Activated CD8-positive, alpha-beta memory T cell treated with anti-CD3 and anti-CD28 coated beads, Interleukin-2, amount 50 U/mL, for 24 hours (primary cell): Measurements from ENCODE around the gene OR2F1.

Source experiments
- DNase-seq: peaks from one replicate; pipeline ENCODE4 v3.0.0-alpha.2; 2020; ENCODE audit errors: extremely low read depth

OR2F1 gene

DNA sequence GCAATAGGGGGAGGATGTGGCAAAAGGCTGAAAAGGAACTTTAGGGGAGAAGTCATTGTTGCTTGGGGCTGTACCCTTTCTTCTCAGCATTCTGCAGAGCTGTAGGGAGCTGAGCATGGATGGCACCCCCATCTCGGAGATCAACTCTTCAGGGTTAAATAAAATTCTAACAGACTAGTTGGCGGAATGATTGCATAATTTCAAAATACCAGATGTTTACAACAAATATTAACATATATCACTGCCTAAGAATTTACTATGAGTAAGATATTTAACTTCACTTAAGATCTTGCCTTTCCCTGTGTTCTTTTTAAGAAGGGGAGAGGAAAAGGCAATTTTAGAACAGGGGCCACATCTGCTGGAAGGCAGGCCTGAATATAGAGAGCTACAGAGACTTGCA lies 509 bp upstream of the OR2F1 start:
- DNase-seq: no peak

DNA sequence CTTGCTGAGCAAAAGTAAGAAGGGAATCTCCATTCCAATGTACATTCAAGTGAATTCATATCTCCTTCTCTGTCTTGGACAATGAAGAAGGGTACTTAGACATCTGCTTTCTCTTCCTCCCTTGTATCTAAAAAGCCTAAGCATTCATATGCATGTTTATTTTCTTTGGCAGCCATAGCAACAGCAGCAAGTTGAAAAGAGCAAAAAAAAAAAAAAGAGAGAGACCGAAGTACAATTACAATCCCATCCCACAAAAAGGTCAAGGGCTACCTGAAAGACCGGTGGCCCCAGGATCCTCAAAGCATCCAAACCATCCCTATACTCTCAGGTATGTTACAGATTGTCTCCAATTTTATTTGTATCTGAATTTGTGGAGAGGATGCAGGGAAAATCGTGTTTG lies 4.1 kb downstream of the OR2F1 start:
- DNase-seq: no peak

DNA sequence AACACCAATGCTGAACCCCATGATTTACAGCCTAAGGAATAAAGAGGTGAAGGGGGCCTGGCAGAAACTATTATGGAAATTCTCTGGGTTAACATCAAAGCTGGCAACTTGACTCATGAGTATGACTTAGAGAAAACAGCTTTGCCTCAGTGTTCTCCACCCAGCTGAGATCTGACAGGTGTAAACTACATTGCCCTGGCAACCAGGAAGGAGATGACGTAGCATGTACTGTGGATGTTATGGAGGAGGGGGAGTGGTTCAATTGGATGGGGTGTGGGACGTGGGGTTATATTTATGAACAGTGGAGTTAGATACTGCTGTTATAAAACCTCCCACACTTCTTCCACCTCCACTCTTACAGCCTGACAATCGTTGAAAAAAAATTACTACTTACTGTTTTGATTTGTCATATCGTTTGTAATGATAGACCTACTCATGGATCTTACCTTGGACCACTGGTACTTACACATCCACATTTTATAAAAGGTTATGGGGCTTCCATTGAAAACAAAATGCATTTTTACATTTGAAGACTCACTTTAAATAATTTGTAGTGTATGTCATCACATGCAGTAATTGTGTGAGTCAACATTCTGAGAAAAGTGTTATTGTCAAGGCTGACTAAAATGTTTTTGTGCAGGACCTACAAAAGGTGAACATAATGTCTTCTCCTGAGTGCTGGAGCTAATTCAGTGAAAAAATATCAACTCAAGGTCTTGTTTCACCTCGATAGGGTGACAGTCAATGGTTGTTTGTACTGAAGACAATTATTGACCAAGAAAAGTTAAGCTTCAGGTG lies 6.4 kb downstream of the OR2F1 start:
- no peak for DNase-seq

GRCh38 chr7:143965280-143965679 lies 10.6 kb downstream of the OR2F1 start:
- DNase-seq: no peak

DNA sequence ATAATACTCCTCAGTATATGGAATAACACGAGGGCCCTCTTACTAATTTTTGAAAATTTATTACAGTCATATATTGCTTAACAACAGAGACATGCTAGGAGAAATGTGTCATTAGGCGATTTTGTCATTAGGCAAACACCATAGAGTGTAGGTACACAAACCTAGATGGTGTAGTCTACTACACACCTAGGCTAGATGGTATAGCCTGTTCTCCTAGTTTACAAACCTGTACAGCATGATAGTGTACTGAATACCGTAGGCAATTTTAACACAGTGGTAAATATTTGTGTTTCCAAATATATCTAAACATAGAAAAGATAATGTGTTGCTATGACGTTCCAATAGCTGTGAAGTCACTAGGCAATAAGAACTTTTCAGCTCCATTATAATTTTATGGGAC lies 12.8 kb downstream of the OR2F1 start:
- DNase-seq: no peak

GRCh38 chr7:143973870-143974416 lies 19.3 kb downstream of the OR2F1 start:
- no peak for DNase-seq

DNA sequence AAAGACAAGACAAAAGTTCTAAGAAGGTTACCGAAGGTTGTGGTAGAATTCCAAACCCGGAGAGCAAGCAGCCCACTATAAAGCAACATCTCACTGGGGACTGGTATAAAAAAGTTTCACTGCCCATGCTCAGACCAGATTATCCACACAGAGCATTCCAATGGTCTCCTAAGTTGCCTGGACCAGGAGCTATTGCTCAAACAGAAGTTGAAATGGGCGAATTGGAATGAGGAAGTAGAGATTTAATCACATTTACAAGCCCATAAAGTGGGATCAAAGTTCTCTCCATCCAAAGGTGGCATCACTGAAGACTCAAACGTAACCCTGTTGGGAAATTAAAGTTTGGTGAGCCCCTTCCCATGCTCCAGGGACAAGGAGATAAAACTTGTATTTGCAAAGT lies 19.8 kb downstream of the OR2F1 start:
- no peak for DNase-seq

GRCh38 chr7:143975617-143976016 lies 21.0 kb downstream of the OR2F1 start:
- no peak for DNase-seq

DNA sequence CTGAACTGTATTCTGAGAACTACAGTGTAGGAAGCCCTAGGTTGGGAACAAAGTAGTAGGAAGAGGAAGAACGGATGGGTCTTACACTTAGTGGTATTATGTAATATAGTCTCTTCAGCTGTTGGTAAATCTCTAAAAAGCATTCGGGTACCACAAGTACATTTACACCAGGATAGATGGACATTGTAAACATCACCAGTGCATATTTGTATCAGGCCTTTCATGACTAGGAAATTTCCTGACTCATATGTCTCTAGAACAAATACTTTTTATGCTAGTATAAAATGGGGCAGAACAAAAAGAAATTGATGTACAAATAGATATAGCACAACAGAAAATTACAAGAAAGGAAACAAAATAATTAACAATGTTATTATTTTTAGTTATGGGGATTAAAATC lies 23.9 kb downstream of the OR2F1 start:
- DNase-seq: no peak

GRCh38 chr7:143979359-143979758 lies 24.7 kb downstream of the OR2F1 start:
- DNase-seq: no peak

GRCh38 chr7:143979998-143980397 lies 25.4 kb downstream of the OR2F1 start:
- DNase-seq: no peak

- DNase-seq: no peak
These were observed 26.3 kb downstream of the OR2F1 start for GRCh38 chr7:143980746-143981510.

DNA sequence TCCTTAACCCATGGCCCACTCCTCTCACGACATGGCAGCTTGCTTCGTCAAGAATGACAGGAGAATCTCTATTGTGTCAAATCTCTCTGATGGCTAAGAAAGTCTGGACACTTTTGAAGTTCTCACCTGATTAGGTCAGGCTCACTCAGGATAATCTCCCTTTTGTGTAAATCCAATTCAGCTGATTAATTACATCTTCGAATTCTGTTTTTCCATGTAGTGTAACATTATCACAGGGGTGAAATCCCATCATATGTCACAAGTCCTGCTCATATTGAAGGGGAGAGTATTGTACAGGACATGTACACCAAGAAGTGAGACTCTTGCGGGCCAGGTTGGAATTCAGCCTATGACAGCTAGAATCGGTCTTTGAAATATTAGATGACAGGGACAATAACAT lies 29.3 kb downstream of the OR2F1 start:
- DNase-seq: no peak

DNA sequence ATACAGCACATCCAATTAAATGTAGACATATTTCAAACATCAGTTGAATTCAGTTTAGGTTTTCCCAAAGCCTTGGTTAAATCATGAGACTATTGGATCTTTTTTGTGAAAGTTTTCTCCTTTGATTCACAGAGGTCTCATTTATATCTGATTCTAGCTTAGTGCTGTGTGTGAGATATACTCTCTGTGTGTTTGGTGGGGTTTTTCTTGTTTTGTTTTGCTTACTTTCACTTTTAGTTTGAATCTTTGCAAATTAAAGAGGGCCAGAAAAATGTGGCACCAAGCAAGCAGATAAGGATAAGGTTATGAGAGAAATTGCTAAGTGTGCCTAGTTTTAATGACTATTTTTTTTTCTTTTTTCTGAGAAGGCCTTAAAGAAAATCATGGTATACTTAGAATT lies 32.9 kb downstream of the OR2F1 start:
- no peak for DNase-seq

- DNase-seq: no peak
These were observed 34.5 kb downstream of the OR2F1 start for GRCh38 chr7:143988976-143989745.

DNA sequence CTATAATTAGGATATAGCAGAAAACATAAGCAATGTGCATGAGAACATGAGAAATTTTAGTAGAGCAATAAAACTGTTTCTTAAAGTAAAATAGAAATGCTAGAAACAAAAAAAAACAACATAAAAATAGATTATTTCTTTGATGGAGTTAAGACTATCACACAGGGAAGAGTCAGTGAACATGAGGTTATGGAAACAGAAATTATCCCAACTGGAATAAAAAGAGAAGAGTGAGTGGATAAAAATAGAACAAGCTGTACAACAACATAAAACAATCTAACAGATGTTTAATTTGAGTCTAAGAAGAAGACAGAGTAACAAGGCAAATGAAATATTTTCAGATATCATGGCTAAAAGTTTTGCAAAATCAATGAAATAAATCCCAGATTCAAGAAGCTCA lies 38.0 kb downstream of the OR2F1 start:
- DNase-seq: no peak

DNA sequence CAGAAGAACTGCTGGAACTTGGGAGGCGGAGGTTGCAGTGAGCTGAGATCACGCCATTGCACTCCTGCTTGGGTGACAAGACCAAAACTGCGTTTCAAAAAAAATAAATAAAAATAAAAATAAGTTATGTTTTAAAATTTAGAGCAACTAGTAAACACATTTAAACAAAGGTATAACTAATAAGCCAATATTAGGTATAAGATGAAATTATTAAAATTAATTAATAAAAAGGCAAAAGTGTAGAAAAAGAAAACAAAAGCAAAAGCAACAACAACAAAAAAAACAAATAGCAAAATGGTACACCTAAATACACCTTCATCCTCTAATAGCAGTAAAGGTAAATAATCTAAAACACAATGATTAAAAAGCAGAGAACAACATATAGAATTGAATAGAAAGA lies 39.3 kb downstream of the OR2F1 start:
- DNase-seq: no peak

GRCh38 chr7:144000020-144000419 lies 45.4 kb downstream of the OR2F1 start, which contains the start of gene OR6B1:
Gene OR6B1, plus strand, starts transcription at chr7:144000320. Its CDS starts 3,677 bp downstream, at chr7:144003997.
- DNase-seq: no peak

- DNase-seq: no peak
These were observed 46.9 kb downstream of the OR2F1 start for GRCh38 chr7:144001543-144001942.

DNA sequence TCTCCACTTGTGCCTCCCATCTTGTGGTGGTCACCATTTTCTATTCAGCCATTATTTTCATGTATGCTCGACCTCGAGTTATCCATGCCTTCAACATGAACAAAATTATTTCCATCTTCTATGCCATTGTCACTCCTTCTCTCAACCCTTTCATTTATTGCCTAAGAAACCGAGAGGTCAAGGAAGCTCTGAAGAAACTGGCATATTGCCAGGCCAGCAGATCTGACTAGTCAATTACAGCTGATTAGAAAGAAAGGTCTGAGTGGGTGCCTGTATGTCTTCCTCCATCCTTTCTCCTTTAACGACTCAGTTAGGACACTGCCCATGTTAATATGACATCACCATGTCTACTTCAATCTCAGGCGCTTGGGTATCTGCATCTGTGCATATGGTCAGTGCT lies 50.1 kb downstream of the OR2F1 start:
- DNase-seq: no peak

GRCh38 chr7:144006029-144006691 lies 51.5 kb downstream of the OR2F1 start:
- DNase-seq: no peak

DNA sequence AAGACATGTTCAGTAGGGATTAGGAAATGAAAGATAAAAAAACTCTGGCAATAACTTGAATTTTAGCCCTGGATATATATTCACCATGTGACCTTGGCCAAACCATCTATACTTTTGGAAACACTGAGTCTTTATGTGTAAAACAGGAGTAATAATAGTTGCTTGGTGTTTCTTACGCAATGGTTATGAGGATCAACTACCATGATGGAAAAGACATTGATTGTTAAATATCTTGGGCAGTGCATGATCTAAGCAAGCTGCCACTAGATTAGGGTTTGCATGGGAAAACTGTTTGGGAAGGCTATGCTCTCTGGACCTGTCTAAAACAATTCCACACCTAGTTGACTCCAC lies 52.0 kb downstream of the OR2F1 start:
- no peak for DNase-seq
